Activated B cell treated with CpG ODN at 0.5 μM for 24 hours (primary cell): ENCODE results near the gene LRP3. TPM values are rescaled to one million over a fixed set of nuclear protein-coding genes. Genes with fewer than 3 reads are reported as not detected.

ENCODE experiments used
- ATAC-seq: fragments of 200-7000 bp; cut with Tn5 transposase; one replicate; pipeline ENCODE4 v1.10.0; 2021; ENCODE audit warnings: low read depth, mild to moderate bottlenecking, moderate library complexity
- CTCF ChIA-PET: fragments of 350-600 bp; sonication (Branson Sonifier 250); formaldehyde crosslinking; loops from one replicate; lab custom pipeline; 2021; ENCODE audit warnings: antibody characterized with exemption; lab: Charles Lee
- POLR2A ChIA-PET: fragments of 350-600 bp; sonication (Branson Sonifier 250); formaldehyde crosslinking; loops from one replicate; lab custom pipeline; 2021; ENCODE audit warnings: antibody characterized with exemption; lab: Charles Lee
- DNase-seq: peaks from one replicate; pipeline ENCODE4 v3.0.0; 2022
- H3K27ac Mint-ChIP-seq: one replicate; pipeline ENCODE4 v1.8.0; 2020; ENCODE audit warnings: mixed read lengths
- H3K27me3 Mint-ChIP-seq: one replicate; pipeline ENCODE4 v1.8.0; 2021; ENCODE audit warnings: mixed read lengths
- H3K36me3 Mint-ChIP-seq: one replicate; pipeline ENCODE4 v1.8.0; 2021; ENCODE audit warnings: low read depth, mixed read lengths
- H3K4me1 Mint-ChIP-seq: one replicate; pipeline ENCODE4 v1.8.0; 2021; ENCODE audit warnings: mixed read lengths
- H3K4me3 Mint-ChIP-seq: one replicate; pipeline ENCODE4 v1.8.0; 2020; ENCODE audit warnings: mild to moderate bottlenecking, mixed read lengths
- H3K9me3 Mint-ChIP-seq: one replicate; pipeline ENCODE4 v1.8.0; 2020; ENCODE audit warnings: mixed read lengths
- intact Hi-C: fragments of 100-400 bp; cut with micrococcal nuclease; formaldehyde crosslinking; loops from one replicate; pipeline ENCODE4 v1.15.1; 2024
- total RNA-seq: library from RNA; stranded (reverse); gene quantifications from 2 replicates; pipeline ENCODE4 v1.2.3, GENCODE V29; 2022
- TF ChIP-seq, protein P1 (sequence below): fragments of 200-600 bp; IDR thresholded peaks from one replicate; pipeline ENCODE4 v1.8.0; 2022; ENCODE audit warnings: antibody characterized with exemption, mild to moderate bottlenecking

The LRP3 gene
- total RNA-seq, 1 donor from 2014 or later = not detected

GRCh38 chr19:33198169-33198568 lies 4.0 kb downstream of the LRP3 start:
- Mint-ChIP-seq H3K27ac (no peak overlapping the region), H3K4me3 (no peak overlapping the region), H3K9me3 (no peaks in the 10 kb centered on the region), H3K36me3 (no peaks in the 10 kb centered on the region), H3K4me1 (peaks cover 7% of the 10 kb centered on the region), H3K27me3 (peaks cover 15% of the 10 kb centered on the region)
- CTCF ChIA-PET = no interaction called here
- no peak for ATAC-seq
- TF ChIP-seq, protein P1, sequence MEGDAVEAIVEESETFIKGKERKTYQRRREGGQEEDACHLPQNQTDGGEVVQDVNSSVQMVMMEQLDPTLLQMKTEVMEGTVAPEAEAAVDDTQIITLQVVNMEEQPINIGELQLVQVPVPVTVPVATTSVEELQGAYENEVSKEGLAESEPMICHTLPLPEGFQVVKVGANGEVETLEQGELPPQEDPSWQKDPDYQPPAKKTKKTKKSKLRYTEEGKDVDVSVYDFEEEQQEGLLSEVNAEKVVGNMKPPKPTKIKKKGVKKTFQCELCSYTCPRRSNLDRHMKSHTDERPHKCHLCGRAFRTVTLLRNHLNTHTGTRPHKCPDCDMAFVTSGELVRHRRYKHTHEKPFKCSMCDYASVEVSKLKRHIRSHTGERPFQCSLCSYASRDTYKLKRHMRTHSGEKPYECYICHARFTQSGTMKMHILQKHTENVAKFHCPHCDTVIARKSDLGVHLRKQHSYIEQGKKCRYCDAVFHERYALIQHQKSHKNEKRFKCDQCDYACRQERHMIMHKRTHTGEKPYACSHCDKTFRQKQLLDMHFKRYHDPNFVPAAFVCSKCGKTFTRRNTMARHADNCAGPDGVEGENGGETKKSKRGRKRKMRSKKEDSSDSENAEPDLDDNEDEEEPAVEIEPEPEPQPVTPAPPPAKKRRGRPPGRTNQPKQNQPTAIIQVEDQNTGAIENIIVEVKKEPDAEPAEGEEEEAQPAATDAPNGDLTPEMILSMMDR = no peak
- no peak for DNase-seq
- intact Hi-C loops = no loop called here
- POLR2A ChIA-PET = no interaction called here

GRCh38 chr19:33199441-33200265 lies 5.5 kb downstream of the LRP3 start:
- no peak overlapping the region for H3K4me3 Mint-ChIP-seq
- H3K9me3 Mint-ChIP-seq = no peaks in the 10 kb centered on the region
- intact Hi-C loops = no loop called here
- ATAC-seq (no peak), DNase-seq (no peak)
- peaks cover 3% of the 10 kb centered on the region for H3K4me1 Mint-ChIP-seq
- ChIA-PET CTCF (no interaction called here), POLR2A (interaction anchor here (0.7 kb wide), 1 partner anchor 15 kb away, joined by 5 read pairs; no protein-coding TSS in a partner anchor)
- no peaks in the 10 kb centered on the region for H3K36me3 Mint-ChIP-seq
- H3K27me3 Mint-ChIP-seq = peaks cover 8% of the 10 kb centered on the region
- TF ChIP-seq, protein P1 = no peak
- no peak overlapping the region for H3K27ac Mint-ChIP-seq

GRCh38 chr19:33201473-33201872 lies 7.3 kb downstream of the LRP3 start:
- no peaks in the 10 kb centered on the region for H3K4me1 Mint-ChIP-seq
- intact Hi-C loops = no loop called here
- ATAC-seq (no peak), DNase-seq (no peak)
- H3K27ac Mint-ChIP-seq = no peak overlapping the region
- no peaks in the 10 kb centered on the region for H3K36me3 Mint-ChIP-seq
- no peak overlapping the region for H3K4me3 Mint-ChIP-seq
- ChIA-PET CTCF (no interaction called here), POLR2A (no interaction called here)
- H3K9me3 Mint-ChIP-seq = no peaks in the 10 kb centered on the region
- peaks cover 3% of the 10 kb centered on the region for H3K27me3 Mint-ChIP-seq
- TF ChIP-seq, protein P1 = no peak

DNA sequence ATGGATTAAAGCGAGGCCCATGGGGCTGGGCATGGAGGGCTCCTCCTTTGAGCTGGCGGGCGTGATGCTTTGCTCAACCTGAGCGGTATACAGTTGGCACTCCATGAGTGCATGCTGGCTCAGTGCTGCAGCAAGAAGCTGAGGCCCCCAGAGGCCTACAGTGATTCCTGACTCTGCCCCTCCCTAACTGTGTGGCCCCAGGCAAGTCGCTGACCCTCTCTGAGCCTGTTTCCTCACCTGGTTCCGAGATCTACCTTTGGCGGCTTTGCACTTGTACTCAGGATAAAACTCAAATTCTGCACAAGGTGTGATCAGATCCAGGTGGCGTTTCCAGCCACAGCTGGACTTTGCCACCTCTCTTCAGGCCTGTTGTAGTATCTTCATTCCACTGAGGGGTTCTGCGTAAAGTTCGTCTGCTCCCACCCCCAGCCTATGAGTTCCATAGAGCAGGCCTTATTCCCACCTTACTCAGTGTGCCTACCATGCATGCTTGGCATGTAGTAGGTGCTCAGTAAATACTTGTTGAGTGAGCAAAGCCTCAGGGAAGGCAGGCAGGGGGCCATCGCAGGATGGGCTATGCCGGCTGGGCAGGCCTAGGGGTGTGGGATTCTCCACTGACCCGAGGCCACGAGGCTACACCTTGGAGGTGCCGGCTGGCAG lies 7.9 kb downstream of the LRP3 start:
- Mint-ChIP-seq H3K4me3 (no peak overlapping the region), H3K9me3 (no peaks in the 10 kb centered on the region), H3K4me1 (no peaks in the 10 kb centered on the region), H3K27ac (no peak overlapping the region), H3K27me3 (no peaks in the 10 kb centered on the region), H3K36me3 (no peaks in the 10 kb centered on the region)
- CTCF ChIA-PET = no interaction called here
- intact Hi-C loops = no loop called here
- DNase-seq (no peak), ATAC-seq (no peak)
- POLR2A ChIA-PET = no interaction called here
- TF ChIP-seq, protein P1 = no peak
